Liver (tissue), 9 donors: ENCODE data around the gene MYO10. TPM values are rescaled to one million over a fixed set of nuclear protein-coding genes. Genes with fewer than 3 reads are reported as not detected.

Source experiments
- DNase-seq: peaks from one replicate; pipeline ENCODE4 v3.0.0-alpha.2; 2017; ENCODE audit warnings: low spot score
- H3K27ac ChIP-seq, 2 donors: one replicate each; pipeline ENCODE4 v1.7.0; 2013; ENCODE audit warnings: inconsistent platforms in 2 of 2, low read length in 2 of 2, control low read depth in 1 of 2, low read depth in 1 of 2, mild to moderate bottlenecking in 1 of 2
- H3K27me3 ChIP-seq, 4 donors: one replicate each; pipeline versions ENCODE4 v1.6.1 to v1.7.0; 2013; ENCODE audit warnings: low read length in 3 of 4, inconsistent platforms in 1 of 4, mild to moderate bottlenecking in 1 of 4, moderate library complexity in 1 of 4; ENCODE audit not compliant: control insufficient read depth in 4 of 4, insufficient read depth in 4 of 4
- H3K36me3 ChIP-seq, 4 donors: one replicate each; pipeline versions ENCODE4 v1.6.1 to v1.7.0; 2013; ENCODE audit warnings: low read length in 3 of 4, mild to moderate bottlenecking in 3 of 4, low read depth in 1 of 4, moderate library complexity in 1 of 4; ENCODE audit not compliant: control insufficient read depth in 4 of 4, insufficient read depth in 3 of 4
- H3K4me1 ChIP-seq, 4 donors: one replicate each; pipeline versions ENCODE4 v1.6.1 to v1.7.0; 2013; ENCODE audit warnings: low read length in 3 of 4, mild to moderate bottlenecking in 3 of 4, moderate library complexity in 1 of 4; ENCODE audit not compliant: control insufficient read depth in 4 of 4, insufficient read depth in 4 of 4
- H3K4me3 ChIP-seq, 3 donors: one replicate each; pipeline versions ENCODE4 v1.6.1 to v1.7.0; 2013; ENCODE audit warnings: low read length in 3 of 3, control low read depth in 1 of 3, low read depth in 1 of 3, mild to moderate bottlenecking in 1 of 3
- H3K9ac ChIP-seq, 2 donors: one replicate each; pipeline ENCODE4 v1.7.0; 2013; ENCODE audit warnings: low read length in 2 of 2, mild to moderate bottlenecking in 2 of 2, moderate library complexity in 2 of 2, control low read depth in 1 of 2, low read depth in 1 of 2
- H3K9me3 ChIP-seq, 4 donors: one replicate each; pipeline versions ENCODE4 v1.6.1 to v1.7.0; 2013; ENCODE audit warnings: low read length in 3 of 4; ENCODE audit not compliant: control insufficient read depth in 4 of 4
- ATF3 ChIP-seq: IDR thresholded peaks from 2 replicates; pipeline ENCODE4 v1.6.1; 2016; ENCODE audit warnings: antibody characterized with exemption
- CTCF ChIP-seq: fragments of 150-350 bp; IDR thresholded peaks from 2 replicates; pipeline ENCODE4 v1.5.1; 2017; ENCODE audit warnings: improper control_type of control experiment, low read depth, low read length; ENCODE audit not compliant: missing input control
- EGR1 ChIP-seq, 2 donors: IDR thresholded peaks; 2 replicates each; pipeline ENCODE4 v1.6.1; 2016 to 2018; ENCODE audit warnings: antibody characterized with exemption in 2 of 2, low read depth in 2 of 2
- FOXA1 ChIP-seq: IDR thresholded peaks from 2 replicates; pipeline ENCODE4 v1.6.1; 2016; ENCODE audit warnings: antibody characterized with exemption
- FOXA2 ChIP-seq: IDR thresholded peaks from 2 replicates; pipeline ENCODE4 v1.6.1; 2016; ENCODE audit warnings: antibody characterized with exemption
- GABPA ChIP-seq, 2 donors: IDR thresholded peaks in 1 of 2; conservative IDR thresholded peaks in 1 of 2; 2 replicates each; pipeline ENCODE4 v1.6.1; 2016; ENCODE audit warnings: antibody characterized with exemption in 2 of 2, mild to moderate bottlenecking in 1 of 2, moderate library complexity in 1 of 2
- HNF4A ChIP-seq, 2 donors: conservative IDR thresholded peaks; 2 replicates each; pipeline ENCODE4 v1.6.1; 2016; ENCODE audit warnings: antibody characterized with exemption in 2 of 2, mild to moderate bottlenecking in 2 of 2
- HNF4G ChIP-seq: IDR thresholded peaks from 2 replicates; pipeline ENCODE4 v1.6.1; 2016; ENCODE audit warnings: antibody characterized with exemption
- JUND ChIP-seq, 2 donors: IDR thresholded peaks; 2 replicates each; pipeline ENCODE4 v1.6.1; 2016; ENCODE audit warnings: antibody characterized with exemption in 2 of 2
- MAX ChIP-seq: IDR thresholded peaks from 2 replicates; pipeline ENCODE4 v1.6.1; 2016; ENCODE audit warnings: antibody characterized with exemption
- NR2F2 ChIP-seq: IDR thresholded peaks from 2 replicates; pipeline ENCODE4 v1.6.1; 2016; ENCODE audit warnings: antibody characterized with exemption
- RAD21 ChIP-seq, 2 donors: IDR thresholded peaks; 2 replicates each; pipeline ENCODE4 v1.6.1; 2016; ENCODE audit warnings: antibody characterized with exemption in 2 of 2, mild to moderate bottlenecking in 2 of 2
- REST ChIP-seq: IDR thresholded peaks from 2 replicates; pipeline ENCODE4 v1.6.1; 2016; ENCODE audit warnings: antibody characterized with exemption, mild to moderate bottlenecking
- RXRA ChIP-seq, 2 donors: IDR thresholded peaks; 2 replicates each; pipeline ENCODE4 v1.6.1; 2017 to 2018; ENCODE audit warnings: antibody characterized with exemption in 2 of 2, mild to moderate bottlenecking in 1 of 2
- SP1 ChIP-seq: IDR thresholded peaks from 2 replicates; pipeline ENCODE4 v1.6.1; 2018; ENCODE audit warnings: antibody characterized with exemption, mild to moderate bottlenecking
- TAF1 ChIP-seq: conservative IDR thresholded peaks from 2 replicates; pipeline ENCODE4 v1.6.1; 2016; ENCODE audit warnings: antibody characterized with exemption, mild to moderate bottlenecking
- YY1 ChIP-seq: IDR thresholded peaks from 2 replicates; pipeline ENCODE4 v1.6.1; 2016; ENCODE audit warnings: antibody characterized with exemption, mild to moderate bottlenecking
- ZBTB33 ChIP-seq: IDR thresholded peaks from 2 replicates; pipeline ENCODE4 v1.6.1; 2016; ENCODE audit warnings: antibody characterized with exemption
- WGBS: extraction: QIAGEN DNeasy Blood & Tissue Kit; methylation state at CpG from one replicate; pipeline ENCODE4 v1.1.7; 2013; 5-methylcytosine and 5-hydroxymethylcytosine counted together
- polyA plus RNA-seq, 2 donors: library from polyadenylated mRNA; stranded (reverse) in 1 of 2; unstranded in 1 of 2; fragments of 200-250 nt in 1 of 2; fragments of >200 nt in 1 of 2; fragmentation: Nextera tagmentation in 1 of 2; extraction: Ambion mirVana in 1 of 2; gene quantifications; one replicate each; pipeline versions ENCODE4 v1.2.1 to v1.2.3, GENCODE V29; 2013 to 2015
- total RNA-seq, 2 donors: library from RNA; depleted of rRNA; stranded (reverse); fragments of >200 nt; gene quantifications; one replicate each; pipeline ENCODE4 v1.2.3, GENCODE V29; 2014
- donor health status: healthy.
- donor health status: healthy.
- donor health status: healthy.
- donor health status: healthy.
- donor health status: healthy.

MYO10 gene
- total and polyA plus RNA-seq, 4 donors = 4.3 to 15.3 (median 7.1) TPM

GRCh38 chr5:16841416-16841815 is 94.7 kb downstream of the MYO10 start:
- Histone ChIP-seq H3K27ac (no peak overlapping the region), H3K36me3 (no peaks in the 10 kb centered on the region), H3K27me3 (no peaks in the 10 kb centered on the region), H3K9me3 (no peaks in the 10 kb centered on the region), H3K4me3 (no peak overlapping the region), H3K9ac (no peak overlapping the region), H3K4me1 (no peaks in the 10 kb centered on the region)
- 75% methylated on average over 7 of the region's 7 CpGs for WGBS
- TF ChIP-seq YY1 (no peak), HNF4G (no peak), FOXA2 (no peak), HNF4A (conservative IDR thresholded peaks at IDR 0.05) (no peak), FOXA1 (no peak), EGR1 (IDR thresholded peaks at IDR 0.05; ENCODE audit: low read depth in 2 of 2) (no peak), ZBTB33 (no peak), NR2F2 (no peak), SP1 (no peak), RAD21 (IDR thresholded peaks at IDR 0.05) (no peak), JUND (IDR thresholded peaks at IDR 0.05) (no peak), ATF3 (no peak), REST (no peak), RXRA (IDR thresholded peaks at IDR 0.05) (no peak), MAX (no peak), CTCF (no peak), TAF1 (no peak), GABPA (IDR thresholded peaks at IDR 0.05 in 1 of 2, conservative IDR thresholded peaks at IDR 0.05 in 1 of 2) (no peak)
- DNase-seq = no peak

GRCh38 chr5:16837305-16837704 is 98.8 kb downstream of the MYO10 start:
- Histone ChIP-seq H3K4me3 (no peak overlapping the region), H3K9me3 (no peaks in the 10 kb centered on the region), H3K9ac (no peak overlapping the region), H3K36me3 (no peaks in the 10 kb centered on the region), H3K27ac (no peak overlapping the region), H3K4me1 (no peaks in the 10 kb centered on the region), H3K27me3 (no peaks in the 10 kb centered on the region)
- DNase-seq = no peak
- 80% methylated on average over 3 of the region's 3 CpGs for WGBS
- TF ChIP-seq REST (no peak), ATF3 (no peak), EGR1 (IDR thresholded peaks at IDR 0.05; ENCODE audit: low read depth in 2 of 2) (no peak), HNF4A (conservative IDR thresholded peaks at IDR 0.05) (no peak), MAX (no peak), RXRA (IDR thresholded peaks at IDR 0.05) (no peak), CTCF (no peak), NR2F2 (no peak), HNF4G (no peak), JUND (IDR thresholded peaks at IDR 0.05) (no peak)
